CD14-positive monocyte (primary cell): ENCODE results near the gene DCLK1. TPM values are rescaled to one million over a fixed set of nuclear protein-coding genes. Genes with fewer than 3 reads are reported as not detected.

Experiments
- DNase-seq, 3 donors: peaks; one replicate each; pipeline ENCODE4 v3.0.0-alpha.2; 2011 to 2022
- H2AFZ ChIP-seq: 2 replicates; pipeline ENCODE4 v1.6.0; 2012; ENCODE audit warnings: mild to moderate bottlenecking, low read depth, low read length, inconsistent platforms; ENCODE audit not compliant: insufficient read depth, poor library complexity, severe bottlenecking
- H3K27ac ChIP-seq, 2 donors: 1 replicate in 1 of 2; 2 replicates in 1 of 2; pipeline ENCODE4 v1.5.1; 2012 to 2013; ENCODE audit warnings: low read length in 2 of 2, control low read depth in 1 of 2, inconsistent platforms in 1 of 2, low read depth in 1 of 2, mild to moderate bottlenecking in 1 of 2
- H3K27me3 ChIP-seq, 2 donors: one replicate each; pipeline versions ENCODE4 v1.6.0 to v1.6.1; 2011 to 2013; ENCODE audit warnings: low read length in 2 of 2; ENCODE audit not compliant: control insufficient read depth in 2 of 2, insufficient read depth in 2 of 2
- H3K36me3 ChIP-seq, 2 donors: replicated peaks in 1 of 2; 1 replicate in 1 of 2; 2 replicates in 1 of 2; pipeline versions ENCODE4 v1.5.1 to v1.6.1; 2012 to 2013; ENCODE audit warnings: low read length in 2 of 2, control low read depth in 1 of 2, inconsistent platforms in 1 of 2, mild to moderate bottlenecking in 1 of 2; ENCODE audit not compliant: insufficient read depth in 2 of 2, control insufficient read depth in 1 of 2
- H3K4me1 ChIP-seq, 2 donors: 1 replicate in 1 of 2; 2 replicates in 1 of 2; pipeline versions ENCODE4 v1.5.1 to v1.6.1; 2012 to 2013; ENCODE audit warnings: low read length in 2 of 2, control low read depth in 1 of 2, inconsistent platforms in 1 of 2, mild to moderate bottlenecking in 1 of 2, moderate library complexity in 1 of 2; ENCODE audit not compliant: insufficient read depth in 2 of 2, control insufficient read depth in 1 of 2
- H3K4me2 ChIP-seq: replicated peaks from 2 replicates; pipeline ENCODE3; 2012; ENCODE audit warnings: low read length, moderate library complexity, mild to moderate bottlenecking; ENCODE audit not compliant: poor library complexity, severe bottlenecking; ENCODE audit errors: extremely low read depth
- H3K4me3 ChIP-seq, 3 experiments: fragments of 200-600 bp in 1 of 3; sonication (generic) in 1 of 3; replicated peaks in 1 of 3; 1 replicate in 2 of 3; 2 replicates in 1 of 3; pipeline ENCODE4 v1.5.1; 2011 to 2013; ENCODE audit warnings: low read length in 3 of 3, mild to moderate bottlenecking in 3 of 3, control low read depth in 2 of 3, low read depth in 2 of 3, inconsistent platforms in 1 of 3, moderate library complexity in 1 of 3
- H3K79me2 ChIP-seq: 2 replicates; pipeline ENCODE4 v1.6.0; 2012; ENCODE audit warnings: mild to moderate bottlenecking, control low read depth, inconsistent platforms, low read length, moderate library complexity; ENCODE audit not compliant: insufficient read depth
- H3K9ac ChIP-seq: 2 replicates; pipeline ENCODE4 v1.6.0; 2017; ENCODE audit warnings: low read length, mild to moderate bottlenecking; ENCODE audit not compliant: insufficient read depth, poor library complexity, severe bottlenecking
- H3K9me3 ChIP-seq, 2 donors: replicated peaks in 1 of 2; 1 replicate in 1 of 2; 2 replicates in 1 of 2; pipeline versions ENCODE4 v1.5.1 to v1.6.1; 2012 to 2013; ENCODE audit warnings: low read length in 2 of 2, control low read depth in 1 of 2; ENCODE audit not compliant: control insufficient read depth in 1 of 2, insufficient read depth in 1 of 2
- H4K20me1 ChIP-seq: 2 replicates; pipeline ENCODE4 v1.6.0; 2012; ENCODE audit warnings: mild to moderate bottlenecking, low read length, control low read depth, moderate library complexity; ENCODE audit not compliant: insufficient read depth
- H3K27ac Mint-ChIP-seq, 7 donors: one replicate each; pipeline ENCODE4 v1.8.0; 2020; ENCODE audit warnings: mild to moderate bottlenecking in 7 of 7, mixed read lengths in 7 of 7, moderate library complexity in 6 of 7, inconsistent platforms in 2 of 7
- H3K27me3 Mint-ChIP-seq, 3 donors: one replicate each; pipeline ENCODE4 v1.8.0; 2021 to 2022; ENCODE audit warnings: low read depth in 3 of 3, mild to moderate bottlenecking in 3 of 3, mixed read lengths in 3 of 3, moderate library complexity in 3 of 3, inconsistent platforms in 1 of 3
- H3K36me3 Mint-ChIP-seq, 2 donors: one replicate each; pipeline ENCODE4 v1.8.0; 2020; ENCODE audit warnings: mixed read lengths in 2 of 2, inconsistent platforms in 1 of 2, mild to moderate bottlenecking in 1 of 2
- H3K4me1 Mint-ChIP-seq: one replicate; pipeline ENCODE4 v1.8.0; 2020; ENCODE audit warnings: mild to moderate bottlenecking, mixed read lengths
- H3K4me3 Mint-ChIP-seq, 2 donors: one replicate each; pipeline ENCODE4 v1.8.0; 2020; ENCODE audit warnings: mild to moderate bottlenecking in 2 of 2, mixed read lengths in 2 of 2, moderate library complexity in 1 of 2
- H3K9me3 Mint-ChIP-seq, 7 donors: one replicate each; pipeline ENCODE4 v1.8.0; 2020 to 2022; ENCODE audit warnings: mixed read lengths in 7 of 7, mild to moderate bottlenecking in 6 of 7, moderate library complexity in 6 of 7, inconsistent platforms in 2 of 7
- CTCF ChIP-seq: fragments of 200-600 bp; IDR thresholded peaks from one replicate; pipeline ENCODE4 v1.8.0; 2022; ENCODE audit warnings: antibody characterized with exemption, mild to moderate bottlenecking
- WGBS: methylation state at CpG from one replicate; pipeline ENCODE4 v1.1.5; 2013; ENCODE audit warnings: missing lambda C conversion rate; ENCODE audit not compliant: insufficient coverage; 5-methylcytosine and 5-hydroxymethylcytosine counted together
- intact Hi-C, 2 donors: fragments of 100-400 bp; cut with micrococcal nuclease; formaldehyde crosslinking; loops; one replicate each; pipeline versions ENCODE4 v1.15.0 to v1.15.1; 2023
- polyA plus RNA-seq, 3 donors: library from polyadenylated mRNA; depleted of rRNA in 1 of 3; unstranded in 2 of 3; stranded (reverse) in 1 of 3; fragments of 300-500 nt in 2 of 3; fragments of >200 nt in 1 of 3; fragmentation: Illumina TruSeq in 2 of 3; gene quantifications; 1 replicate in 2 of 3; 2 replicates in 1 of 3; pipeline ENCODE4 v1.2.3, GENCODE V29; 2012 to 2021

DCLK1 gene
- polyA plus RNA-seq, 3 donors, result not detected

GRCh38 chr13:35741657-35742056 lies 389.5 kb downstream of the DCLK1 start:
- no peak overlapping the region for H3K27ac ChIP-seq
- H3K79me2 ChIP-seq, result no peaks in the 10 kb centered on the region
- no peak overlapping the region for H2AFZ ChIP-seq
- H3K36me3 ChIP-seq, result no peaks in the 10 kb centered on the region
- no peaks in the 10 kb centered on the region for H3K4me1 ChIP-seq
- H4K20me1 ChIP-seq, result no peaks in the 10 kb centered on the region
- H3K9ac ChIP-seq, result no peak overlapping the region
- no peak for DNase-seq
- no peaks in the 10 kb centered on the region for H3K36me3 Mint-ChIP-seq
- H3K27ac Mint-ChIP-seq, result no peak overlapping the region
- TF ChIP-seq CTCF, result no peak
- H3K4me1 Mint-ChIP-seq, result no peaks in the 10 kb centered on the region
- intact Hi-C loops, result no loop called here
- H3K9me3 Mint-ChIP-seq, result peaks cover 0 to 13% (median 11%) of the 10 kb centered on the region in 7 donors
- H3K27me3 Mint-ChIP-seq, result peaks cover 1 to 5% (median 5%) of the 10 kb centered on the region in 3 donors
- H3K4me3 ChIP-seq, result no peak overlapping the region
- H3K9me3 ChIP-seq, result peaks cover 0 to 12% of the 10 kb centered on the region in 2 donors
- WGBS, result no CpG with 5 or more reads among the region's 5 CpGs
- H3K4me2 ChIP-seq, result no peak overlapping the region
- no peak overlapping the region for H3K4me3 Mint-ChIP-seq
- H3K27me3 ChIP-seq, result no peaks in the 10 kb centered on the region

DNA sequence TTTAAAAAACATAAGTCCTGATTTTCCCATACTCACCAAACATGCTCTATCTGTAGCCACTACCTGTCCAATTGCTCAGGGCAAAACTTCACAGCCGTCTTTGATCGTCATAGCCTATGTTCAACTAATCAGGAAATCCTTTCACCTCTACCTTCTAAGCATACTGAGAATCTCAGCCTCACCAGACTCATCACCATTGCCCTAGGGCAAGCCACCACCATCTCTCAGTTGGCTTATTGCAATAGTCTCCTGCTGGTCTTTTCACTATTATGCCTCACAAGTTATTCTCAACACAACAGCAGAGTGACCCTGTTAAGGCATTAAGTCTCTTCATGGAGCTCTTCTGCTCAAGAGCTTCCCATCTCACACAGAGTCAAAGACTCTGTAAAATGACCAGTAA lies 394.3 kb downstream of the DCLK1 start:
- no peak overlapping the region for H3K4me3 Mint-ChIP-seq

More for the DNA sequence above, 394.3 kb downstream of the DCLK1 start:
- H3K9ac ChIP-seq, result no peak overlapping the region
- no peak overlapping the region for H2AFZ ChIP-seq
- no peak overlapping the region for H3K4me2 ChIP-seq
- peaks cover 0 to 12% of the 10 kb centered on the region in 2 donors for H3K9me3 ChIP-seq
- no peaks in the 10 kb centered on the region for H3K27me3 ChIP-seq
- Mint-ChIP-seq H3K4me1 (no peaks in the 10 kb centered on the region), H3K9me3 (peaks cover 0 to 13% (median 7%) of the 10 kb centered on the region in 7 donors), H3K27me3 (peaks cover 1 to 4% (median 3%) of the 10 kb centered on the region in 3 donors), H3K27ac (no peak overlapping the region), H3K36me3 (no peaks in the 10 kb centered on the region)
- DNase-seq, result no peak
- intact Hi-C loops, result no loop called here
- TF ChIP-seq CTCF, result no peak
- H3K79me2 ChIP-seq, result no peaks in the 10 kb centered on the region
- H3K36me3 ChIP-seq, result no peaks in the 10 kb centered on the region
- H4K20me1 ChIP-seq, result no peaks in the 10 kb centered on the region
- WGBS, result 50% methylated on average over 2 of the region's 2 CpGs
- no peak overlapping the region for H3K4me3 ChIP-seq
- no peak overlapping the region for H3K27ac ChIP-seq
- H3K4me1 ChIP-seq, result no peaks in the 10 kb centered on the region
